HG03342 (cell line): ENCODE results near the gene ACLY.
"Not testable (repeated sequence)": the region's sequence is repeated elsewhere in the genome, so short reads cannot be mapped to it uniquely, and the experiment has no call there.

ENCODE experiments used
- ATAC-seq: cut with Tn5 transposase; IDR thresholded peaks from one replicate; pipeline ENCODE4 v1.9.1; 2021; ENCODE audit warnings: mild to moderate bottlenecking, moderate library complexity; ENCODE audit not compliant: unreplicated experiment

Gene ACLY

GRCh38 chr17:41912925-41913324 lies 5.8 kb downstream of the ACLY start:
- ATAC-seq: no peak

GRCh38 chr17:41910701-41911391 lies 7.9 kb downstream of the ACLY start:
- ATAC-seq: no peak

GRCh38 chr17:41909088-41909487 lies 9.7 kb downstream of the ACLY start:
- ATAC-seq: no peak

GRCh38 chr17:41907633-41908539 lies 10.9 kb downstream of the ACLY start:
- no peak for ATAC-seq

- no peak for ATAC-seq
These were observed 11.6 kb downstream of the ACLY start for GRCh38 chr17:41907185-41907556.

GRCh38 chr17:41906465-41907184 lies 12.1 kb downstream of the ACLY start:
- no peak for ATAC-seq

GRCh38 chr17:41905172-41905571 lies 13.6 kb downstream of the ACLY start:
- no peak for ATAC-seq

- ATAC-seq: no peak
These were observed 14.4 kb downstream of the ACLY start for GRCh38 chr17:41904242-41904841.

GRCh38 chr17:41901646-41902045 lies 17.1 kb downstream of the ACLY start:
- ATAC-seq: no peak

GRCh38 chr17:41896726-41897125 lies 22.0 kb downstream of the ACLY start:
- ATAC-seq: no peak

GRCh38 chr17:41895617-41896016 lies 23.1 kb downstream of the ACLY start:
- ATAC-seq: no peak

- ATAC-seq: no peak
These were observed 23.9 kb downstream of the ACLY start for GRCh38 chr17:41894791-41895331.

- no peak for ATAC-seq
These were observed 25.4 kb downstream of the ACLY start for GRCh38 chr17:41893384-41893783.

- no peak for ATAC-seq
These were observed 26.8 kb downstream of the ACLY start for GRCh38 chr17:41892021-41892376.

- no peak for ATAC-seq
These were observed 27.4 kb downstream of the ACLY start for GRCh38 chr17:41891135-41892020.

GRCh38 chr17:41888332-41888965 lies 30.3 kb downstream of the ACLY start:
- ATAC-seq: no peak

- no peak for ATAC-seq
These were observed 33.0 kb downstream of the ACLY start for GRCh38 chr17:41885733-41886132.

GRCh38 chr17:41882756-41883155 lies 36.0 kb downstream of the ACLY start:
- no peak for ATAC-seq

- no peak for ATAC-seq
These were observed 38.6 kb downstream of the ACLY start for GRCh38 chr17:41880130-41880529.

GRCh38 chr17:41874293-41874670 lies 44.5 kb downstream of the ACLY start:
- not testable (repeated sequence) for ATAC-seq
